ENCODE results near the gene GRIA4.

GRIA4 gene

DNA sequence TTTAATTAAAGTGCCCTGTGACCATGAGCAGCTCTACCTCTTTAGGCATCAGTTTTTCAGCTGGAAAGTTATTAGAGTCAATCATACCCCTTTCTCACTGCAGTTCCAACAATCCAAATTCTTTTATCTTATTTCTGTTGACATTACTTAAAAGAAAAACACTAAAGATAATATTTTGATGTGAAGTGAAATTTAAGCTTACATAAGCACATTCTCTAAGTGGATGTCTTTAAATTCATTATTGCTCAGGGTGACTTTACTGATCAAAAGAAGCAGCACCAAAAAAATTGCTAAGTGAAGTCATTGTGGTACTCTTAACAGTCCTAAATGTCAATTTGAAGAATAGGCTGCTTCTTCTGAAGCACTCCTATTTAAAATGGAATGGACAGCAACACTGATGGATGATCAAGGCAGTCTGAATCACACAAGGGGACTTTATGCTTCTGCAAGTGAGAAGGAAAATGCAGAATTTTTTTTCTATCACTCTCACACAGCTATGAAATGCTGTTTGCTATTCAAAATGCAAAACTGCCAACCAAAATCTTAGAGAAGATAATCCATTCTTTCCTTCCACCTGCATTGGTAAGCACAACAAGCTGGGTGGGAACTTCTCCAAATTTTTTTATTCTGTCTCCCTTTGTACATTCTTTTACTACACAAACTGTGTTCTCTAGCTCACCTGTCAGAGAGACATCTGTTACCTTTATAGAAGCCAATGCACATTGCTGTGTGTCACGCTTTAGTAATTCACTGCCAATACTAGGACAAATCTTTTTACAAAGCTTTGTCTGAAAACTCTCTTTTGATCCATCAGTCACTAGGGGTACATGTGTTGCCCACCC, 179.9 kb downstream of the GRIA4 start:
- no peak for DNase-seq (ENCODE audit: low read depth)

DNA sequence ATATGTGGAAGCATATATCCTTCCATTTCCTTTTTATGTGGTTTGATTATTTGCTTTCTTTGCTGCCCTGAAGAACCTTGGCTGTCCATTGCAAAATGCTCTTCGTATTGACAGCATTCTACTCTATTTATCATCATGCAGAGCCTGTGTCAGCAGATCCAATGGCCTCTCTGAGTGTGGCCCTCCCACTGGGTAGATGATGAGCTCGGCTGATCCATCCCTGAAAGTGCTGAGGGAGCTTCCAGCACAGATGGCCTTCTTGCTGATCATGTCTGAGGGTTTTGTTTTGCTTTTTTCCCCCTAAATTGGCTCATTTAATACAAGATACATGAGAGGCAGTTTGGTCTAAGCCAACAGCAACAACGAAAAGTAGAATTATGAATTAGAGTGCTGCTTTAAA, 181.0 kb downstream of the GRIA4 start:
- DNase-seq (ENCODE audit: low read depth) = no peak

- DNase-seq (ENCODE audit: low read depth) = no peak
Measured at GRCh38 chr11:105793092-105793491, 183.2 kb downstream of the GRIA4 start.

DNA sequence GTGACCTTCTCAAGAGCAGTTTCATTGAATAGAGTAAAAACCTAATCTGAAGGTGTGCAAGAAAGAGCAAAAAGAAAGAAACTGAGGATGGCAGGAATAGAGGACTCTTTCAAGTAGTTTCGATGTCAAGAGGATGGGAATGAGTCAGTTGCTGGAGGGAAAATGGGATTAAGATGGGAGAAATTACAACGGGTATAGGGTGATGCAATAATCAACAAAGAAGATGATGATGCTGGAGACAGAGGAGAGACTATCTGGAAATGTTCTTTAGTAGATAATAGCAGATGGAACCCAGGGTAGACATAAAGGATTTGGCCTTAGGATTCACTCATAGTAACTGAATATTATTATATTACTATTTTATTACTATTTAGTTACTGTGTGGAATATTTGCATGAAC, 189.4 kb downstream of the GRIA4 start:
- no peak for DNase-seq (ENCODE audit: low read depth)

GRCh38 chr11:105799728-105800462, 190.0 kb downstream of the GRIA4 start:
- DNase-seq (ENCODE audit: low read depth) = no peak

DNA sequence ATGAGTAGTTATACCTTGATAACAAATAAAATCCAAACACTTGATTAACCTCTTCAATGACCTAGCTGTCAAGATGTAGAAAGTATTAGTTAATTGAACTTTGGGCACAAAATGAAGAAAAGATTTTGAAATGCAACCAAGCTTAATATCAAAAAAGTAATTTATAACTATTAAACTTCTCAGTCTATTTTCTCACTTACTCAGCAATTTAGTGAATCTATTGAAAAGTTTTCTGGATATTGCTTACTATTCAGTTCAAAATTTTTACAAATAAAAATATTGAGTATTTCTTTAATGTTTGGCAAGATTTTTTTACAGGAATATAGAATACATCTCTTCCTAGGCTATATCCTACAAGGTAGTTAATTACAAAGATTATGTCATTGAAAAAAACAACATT, 192.5 kb downstream of the GRIA4 start:
- no peak for DNase-seq (ENCODE audit: low read depth)

- no peak for DNase-seq (ENCODE audit: low read depth)
Measured at GRCh38 chr11:105811242-105811641, 201.4 kb downstream of the GRIA4 start.

DNA sequence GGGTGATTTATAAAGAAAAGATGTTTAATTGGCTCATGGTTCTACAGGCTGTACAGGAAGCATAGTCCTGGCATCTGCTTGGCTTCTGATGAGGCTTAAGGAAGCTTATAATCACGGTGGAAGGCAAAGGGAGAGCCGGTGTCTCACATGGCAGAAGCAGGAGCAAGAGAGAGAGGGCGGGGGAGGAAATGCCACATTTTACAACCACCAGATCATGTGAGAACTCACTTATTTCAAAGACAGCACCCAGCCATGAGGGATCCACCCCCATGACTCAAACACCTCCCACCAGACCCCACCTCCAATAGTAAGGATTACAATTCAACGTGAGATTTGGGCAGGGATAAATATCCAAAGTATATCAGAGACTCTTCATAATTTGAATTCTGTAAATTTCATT, 211.5 kb downstream of the GRIA4 start:
- DNase-seq (ENCODE audit: low read depth) = no peak

GRCh38 chr11:105821781-105822180, 211.9 kb downstream of the GRIA4 start:
- no peak for DNase-seq (ENCODE audit: low read depth)

DNA sequence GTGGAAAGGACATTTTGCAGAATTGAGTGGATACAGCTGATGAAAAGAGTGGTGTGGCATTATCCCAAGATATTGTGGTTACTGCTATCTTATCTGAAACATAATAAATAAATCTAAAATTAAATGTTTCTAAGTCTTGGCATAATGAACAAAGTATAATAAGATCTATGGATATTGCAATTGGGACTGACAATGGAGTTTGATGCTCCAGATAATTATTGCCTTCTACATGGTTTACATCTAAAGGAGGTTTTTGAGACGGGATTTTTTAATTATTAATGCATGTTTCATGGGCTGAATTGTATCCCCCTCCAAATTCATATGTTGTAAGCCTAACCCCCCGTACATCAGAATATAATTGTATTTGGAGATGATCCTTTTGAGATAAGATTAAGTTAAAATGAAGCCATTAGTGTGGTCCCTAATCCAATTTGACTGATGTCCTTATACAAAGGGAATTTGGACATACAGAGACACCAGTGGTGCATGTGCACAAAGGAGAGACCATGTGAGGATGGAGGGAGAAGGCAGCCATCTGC, 213.7 kb downstream of the GRIA4 start:
- no peak for DNase-seq (ENCODE audit: low read depth)

DNA sequence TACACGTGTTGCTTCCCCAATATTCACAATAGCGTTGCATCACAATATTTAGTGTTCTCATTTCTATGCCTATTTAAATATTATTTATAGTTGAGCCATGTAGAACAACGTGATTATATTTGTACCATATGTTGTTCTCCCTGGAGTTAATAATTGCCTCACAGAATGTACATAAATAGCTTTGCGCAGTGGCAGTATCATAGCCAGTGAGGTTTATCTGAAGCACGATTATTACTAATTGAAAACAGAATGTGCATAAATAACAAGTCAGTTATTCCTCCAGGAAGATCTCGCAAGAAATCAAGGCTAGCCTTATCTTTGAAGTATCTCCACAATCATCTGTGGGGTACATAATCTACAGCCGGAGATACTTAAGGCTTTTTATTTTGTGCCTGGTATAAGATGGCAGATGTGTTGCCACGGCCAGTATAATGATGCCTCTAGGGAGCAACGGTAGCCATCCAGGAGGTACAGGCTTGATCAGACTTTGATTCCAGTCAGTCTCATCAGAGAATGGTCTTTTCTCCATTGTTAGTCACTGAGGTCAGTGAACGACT, 214.7 kb downstream of the GRIA4 start:
- DNase-seq (ENCODE audit: low read depth) = no peak

- DNase-seq (ENCODE audit: low read depth) = no peak
Measured at GRCh38 chr11:105825141-105825540, 215.3 kb downstream of the GRIA4 start.

- DNase-seq (ENCODE audit: low read depth) = no peak
Measured at GRCh38 chr11:105827906-105828305, 218.0 kb downstream of the GRIA4 start.

DNA sequence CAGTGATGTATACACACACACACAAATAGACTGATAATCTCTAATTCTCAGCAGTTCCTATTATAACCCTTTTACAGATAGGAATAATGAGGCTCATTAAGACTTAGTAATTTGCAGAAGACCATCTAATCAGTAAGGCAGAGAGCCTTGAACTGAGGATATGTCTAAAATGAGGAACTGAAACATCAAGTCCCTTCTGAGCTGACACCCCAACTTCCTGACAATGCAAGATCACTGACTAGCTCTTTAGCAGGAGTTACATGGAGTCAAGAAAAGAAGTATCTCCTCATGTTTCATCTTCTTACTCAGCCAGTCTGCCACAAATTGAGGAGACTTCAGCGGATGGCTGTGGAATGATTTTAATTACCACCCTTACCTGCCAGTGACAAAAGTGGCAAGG, 219.2 kb downstream of the GRIA4 start:
- no peak for DNase-seq (ENCODE audit: low read depth)

- no peak for DNase-seq (ENCODE audit: low read depth)
Measured at GRCh38 chr11:105834461-105834860, 224.6 kb downstream of the GRIA4 start.

DNA sequence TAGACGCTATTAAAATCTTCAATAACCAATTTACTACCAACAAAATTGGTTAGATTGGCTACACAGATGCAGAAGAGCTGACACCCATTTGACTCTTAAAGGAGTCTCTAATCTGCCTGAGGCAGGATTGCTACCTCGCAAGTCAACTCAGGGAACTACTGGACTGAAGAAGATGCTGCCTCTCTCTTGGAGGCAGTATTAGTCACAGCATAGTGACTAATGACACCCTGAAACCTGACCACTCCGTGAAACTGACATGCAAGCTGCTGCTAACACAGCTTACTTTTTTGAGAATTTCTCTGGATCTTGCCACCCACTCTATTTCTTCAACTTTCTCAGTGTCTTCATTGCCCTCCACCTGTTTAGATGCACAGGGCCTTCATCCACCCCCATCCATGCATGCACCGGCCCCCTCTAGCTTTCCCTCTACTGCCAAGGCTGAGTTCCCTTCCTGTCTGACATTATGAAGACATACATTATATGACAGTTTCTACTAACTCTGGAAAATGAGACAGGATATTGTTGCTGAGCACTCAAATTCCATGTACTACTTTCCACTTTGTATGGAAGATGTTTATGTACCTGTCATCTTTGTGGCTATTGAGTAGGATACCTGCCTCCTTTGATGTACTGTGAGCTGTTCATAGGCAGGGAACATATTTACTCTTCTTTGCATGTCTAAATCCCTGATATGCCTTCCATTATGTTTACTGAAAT, 229.0 kb downstream of the GRIA4 start:
- no peak for DNase-seq (ENCODE audit: low read depth)

- no peak for DNase-seq (ENCODE audit: low read depth)
Measured at GRCh38 chr11:105840391-105840790, 230.5 kb downstream of the GRIA4 start.

DNA sequence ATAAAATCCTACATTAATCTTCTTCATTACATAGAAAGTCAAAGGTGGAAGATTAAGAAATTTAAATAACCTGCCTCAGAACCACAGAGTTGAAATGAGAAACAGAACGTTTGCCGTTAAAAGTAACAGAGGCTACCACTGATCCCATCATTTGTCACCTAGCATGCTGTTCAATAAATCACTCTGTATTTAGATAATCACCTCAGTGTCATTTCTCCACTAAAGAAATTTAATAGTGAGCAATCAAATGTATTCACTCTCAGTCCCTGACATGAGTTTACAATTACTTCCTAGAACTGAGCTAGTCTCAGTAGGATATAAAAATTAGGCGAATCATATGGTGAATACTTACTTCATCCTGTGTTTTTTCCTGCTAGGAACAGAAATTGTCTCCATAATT, 242.5 kb downstream of the GRIA4 start:
- no peak for DNase-seq (ENCODE audit: low read depth)

GRCh38 chr11:105854269-105854668, 244.4 kb downstream of the GRIA4 start:
- no peak for DNase-seq (ENCODE audit: low read depth)

DNA sequence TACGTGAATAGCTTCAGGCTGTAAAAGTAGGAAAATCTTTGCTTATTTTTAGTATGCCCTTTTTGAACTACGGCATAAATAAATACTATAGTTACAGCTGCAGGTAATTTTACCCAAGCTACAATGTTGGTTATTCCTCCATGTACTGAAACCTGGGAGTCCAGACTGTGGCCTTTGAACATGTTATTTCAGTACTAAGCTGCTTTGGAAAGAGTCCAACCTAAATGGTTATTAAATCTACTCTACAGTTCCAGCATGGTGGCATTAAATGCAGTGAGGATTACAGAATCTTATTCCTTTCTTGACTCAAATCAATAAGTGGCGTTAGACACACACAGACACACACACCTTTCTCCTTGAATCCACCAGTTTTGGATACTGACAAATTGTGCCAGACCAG, 247.1 kb downstream of the GRIA4 start:
- DNase-seq (ENCODE audit: low read depth) = no peak

DNA sequence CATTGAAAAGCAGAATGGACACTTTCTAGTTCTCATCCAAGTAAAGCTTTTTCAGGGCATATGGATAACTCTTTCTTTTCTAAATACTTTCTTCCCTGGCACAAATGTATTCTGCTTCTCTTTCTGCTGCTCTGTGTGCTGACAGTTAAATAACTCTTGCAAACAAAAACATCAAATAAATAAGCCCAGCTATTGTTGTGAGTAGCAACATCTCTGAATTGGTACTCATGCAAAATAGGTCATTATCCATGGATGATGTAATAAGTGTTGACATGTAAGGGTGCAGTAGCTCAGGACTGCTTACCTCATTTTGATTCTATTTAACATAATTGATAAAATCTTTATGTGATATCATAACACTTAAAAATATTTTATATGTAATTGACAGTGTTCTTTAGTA, 247.9 kb downstream of the GRIA4 start:
- no peak for DNase-seq (ENCODE audit: low read depth)

DNA sequence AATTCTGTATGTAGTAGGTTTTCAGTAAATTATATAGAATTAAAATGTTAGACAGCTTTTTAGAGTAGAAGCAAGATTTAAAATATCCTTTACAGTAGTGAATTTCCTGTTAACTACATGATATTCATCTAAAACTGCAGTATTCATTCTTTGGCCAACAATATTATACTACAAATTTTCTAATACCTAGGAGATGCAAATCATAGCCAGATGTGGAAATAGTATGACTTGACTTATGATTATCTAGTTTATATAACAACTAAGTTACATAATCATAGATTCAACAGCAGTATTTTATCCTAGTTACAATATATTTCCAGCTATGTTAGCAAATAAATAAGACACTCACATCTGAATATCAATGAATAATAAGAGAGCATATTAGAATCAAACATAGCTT, 249.0 kb downstream of the GRIA4 start:
- DNase-seq (ENCODE audit: low read depth) = no peak
